HG03108 (cell line): ENCODE measurements around the gene UBTD1.
"Not testable (repeated sequence)": the region's sequence is repeated elsewhere in the genome, so short reads cannot be mapped to it uniquely, and the experiment has no call there.

Source experiments
- ATAC-seq: cut with Tn5 transposase; IDR thresholded peaks from one replicate; pipeline ENCODE4 v1.9.1; 2021; ENCODE audit warnings: moderate library complexity; ENCODE audit not compliant: unreplicated experiment

Gene UBTD1

DNA sequence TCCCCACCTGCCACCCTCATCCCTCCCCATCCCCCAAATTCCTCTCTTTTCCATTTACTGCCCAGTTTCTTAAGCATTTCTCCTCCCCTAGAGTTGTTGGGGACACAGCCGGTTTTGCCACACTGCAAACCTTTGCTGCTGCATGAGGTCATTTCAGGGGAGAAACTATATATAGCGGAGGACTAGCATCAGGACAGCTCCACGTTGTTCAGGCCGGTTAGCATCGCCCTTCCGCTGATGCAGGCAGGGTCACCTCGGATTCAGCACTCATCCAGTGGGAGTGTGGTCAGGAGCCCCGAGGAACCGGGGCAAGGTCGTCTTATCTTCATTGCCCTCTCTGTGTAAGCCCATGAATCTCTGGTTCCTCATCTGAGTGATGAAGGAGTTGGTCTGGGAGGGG lies 15.6 kb downstream of the UBTD1 start:
- no peak for ATAC-seq

DNA sequence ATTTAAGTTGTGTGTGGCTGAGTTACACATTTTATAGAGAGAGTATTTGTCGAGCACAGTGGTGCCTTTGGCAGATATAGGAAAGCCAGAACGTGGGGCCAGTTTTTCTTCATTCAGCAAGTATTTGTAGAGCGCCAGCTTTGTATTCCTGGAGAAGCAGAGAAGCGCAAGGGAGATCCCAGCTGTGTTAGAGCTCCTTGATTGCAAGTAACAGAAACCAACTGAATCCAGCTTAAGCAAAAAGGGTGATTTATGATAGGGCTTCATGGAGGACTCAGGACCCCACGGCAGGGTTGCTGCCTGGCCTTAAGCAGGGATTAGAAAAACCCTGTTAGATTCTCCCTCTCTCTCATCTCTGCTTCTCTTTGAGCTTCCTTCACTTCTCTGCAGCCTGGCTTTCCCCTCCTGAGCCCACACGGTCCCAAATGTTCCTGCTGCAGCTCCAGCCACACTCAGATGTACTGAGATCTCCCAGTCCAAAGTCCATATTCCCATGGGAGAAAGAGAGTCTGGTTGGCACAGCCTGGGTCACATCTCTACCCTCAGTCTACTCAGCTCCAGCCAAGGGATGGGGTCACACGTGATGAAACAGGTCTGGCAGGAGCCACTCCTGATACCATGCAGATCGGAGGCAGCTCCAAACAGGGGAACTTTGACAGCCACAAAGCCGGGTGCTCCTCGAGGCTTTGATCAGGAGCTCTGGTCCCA lies 16.7 kb downstream of the UBTD1 start:
- no peak for ATAC-seq

DNA sequence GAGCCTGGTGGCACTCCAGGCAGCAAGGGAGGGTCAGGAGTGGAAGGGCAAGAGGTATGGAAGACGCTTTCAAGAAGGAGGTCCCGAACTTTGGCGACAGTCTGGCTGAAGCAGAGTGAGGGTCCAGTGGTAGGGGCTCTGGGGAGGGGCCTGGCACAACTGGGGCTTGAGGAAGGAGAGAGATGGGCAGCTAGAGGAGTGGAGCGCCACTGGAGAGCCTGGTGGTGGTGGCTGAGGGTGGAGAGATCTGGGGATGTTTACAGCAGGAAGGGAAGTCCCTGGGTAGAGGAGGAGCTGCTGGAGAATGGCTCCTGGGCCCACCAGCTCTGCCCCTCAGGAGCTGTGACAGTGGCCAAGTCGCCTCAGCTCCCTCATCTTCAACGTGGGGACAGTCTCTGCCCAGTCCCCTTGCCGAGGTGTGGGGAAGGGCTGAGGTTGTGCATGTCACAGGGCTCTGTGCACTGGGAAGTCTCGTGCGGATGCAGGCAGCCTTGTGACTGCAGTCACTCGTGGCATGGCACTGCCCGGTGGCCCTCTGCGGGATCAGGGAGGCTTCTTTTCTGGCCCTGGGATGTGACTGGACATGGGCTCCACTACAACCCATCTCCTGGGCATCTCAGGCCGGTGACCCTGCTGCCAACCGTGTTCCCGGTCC lies 18.5 kb downstream of the UBTD1 start:
- ATAC-seq = no peak

DNA sequence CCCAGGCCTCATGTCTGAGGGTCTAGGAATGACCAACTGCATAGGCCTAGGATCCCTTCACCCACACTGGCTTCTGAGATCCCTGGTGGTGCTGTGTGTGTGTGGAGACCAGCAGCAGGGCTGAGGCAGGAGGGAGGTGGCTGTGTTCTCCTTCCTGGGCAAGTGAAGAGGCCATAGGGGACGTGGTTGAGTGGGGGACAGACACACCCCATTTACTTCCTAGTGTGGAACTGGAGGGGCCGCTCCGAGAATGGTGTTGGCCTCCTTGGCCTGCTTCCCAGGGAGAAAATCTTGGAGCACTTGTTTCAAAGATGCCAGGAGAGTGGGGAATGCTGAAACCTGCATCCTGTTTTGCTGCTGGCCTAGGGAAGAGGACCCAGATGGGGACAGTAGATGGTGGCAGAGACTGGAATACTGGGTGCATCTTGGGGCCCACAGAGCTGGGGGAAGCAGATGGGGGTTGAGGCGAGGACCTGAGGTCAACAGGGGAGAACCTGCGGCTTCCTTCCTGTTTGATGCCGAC lies 19.1 kb downstream of the UBTD1 start:
- ATAC-seq = no peak

DNA sequence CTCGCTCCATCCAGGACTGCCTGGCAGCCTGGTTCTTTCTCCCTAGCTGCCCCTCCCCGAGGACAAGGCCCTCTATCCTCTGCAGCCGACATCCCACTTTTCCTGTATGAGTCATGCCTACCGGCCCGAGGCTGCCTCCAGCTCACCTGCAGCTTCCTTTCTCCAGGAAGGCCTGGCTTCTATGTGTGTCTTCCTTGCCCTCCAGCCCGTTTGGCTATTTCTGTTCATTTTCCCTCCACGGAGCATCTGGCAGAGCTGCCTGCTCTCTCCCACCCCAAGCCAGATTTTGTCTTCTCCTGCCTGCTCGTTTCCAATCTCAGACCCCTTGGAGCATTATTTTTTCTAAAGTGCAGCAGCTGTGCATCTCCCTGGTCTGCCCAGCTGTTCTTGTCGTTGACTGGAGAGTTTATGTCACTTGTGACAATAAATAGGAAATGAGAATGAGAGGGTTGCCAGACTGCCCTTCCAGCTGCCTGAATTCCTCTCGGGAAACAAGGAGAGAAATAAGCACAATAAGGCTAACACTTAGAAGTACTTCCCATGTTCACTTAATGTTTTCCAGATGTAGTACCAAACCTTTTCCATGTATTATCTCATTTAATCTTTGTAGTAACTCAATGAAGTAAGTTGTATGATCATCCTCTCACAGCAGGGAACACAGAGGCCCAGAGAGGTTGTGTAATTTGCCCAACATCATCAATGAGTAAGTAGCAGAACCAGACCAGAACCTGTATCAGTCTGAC lies 19.7 kb downstream of the UBTD1 start:
- no peak for ATAC-seq

DNA sequence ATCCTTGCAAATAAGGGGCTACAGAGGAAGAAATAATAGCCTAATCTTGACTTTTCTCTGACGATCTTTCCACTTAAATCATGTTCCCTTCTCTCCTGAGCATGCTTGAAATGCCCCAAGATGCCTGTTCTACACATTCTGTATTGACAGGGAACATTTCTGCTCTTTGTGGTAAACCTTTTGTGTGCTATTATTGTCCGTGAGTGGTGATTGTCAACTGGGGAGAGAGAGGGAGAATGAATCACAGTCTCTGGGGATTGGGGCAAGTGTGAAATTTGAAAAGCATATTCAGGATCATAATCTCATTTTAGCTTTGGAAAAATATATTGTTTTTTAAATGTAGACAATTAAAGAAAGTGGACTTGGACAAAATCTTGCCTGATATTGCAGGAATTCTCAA lies 20.6 kb downstream of the UBTD1 start:
- no peak for ATAC-seq

DNA sequence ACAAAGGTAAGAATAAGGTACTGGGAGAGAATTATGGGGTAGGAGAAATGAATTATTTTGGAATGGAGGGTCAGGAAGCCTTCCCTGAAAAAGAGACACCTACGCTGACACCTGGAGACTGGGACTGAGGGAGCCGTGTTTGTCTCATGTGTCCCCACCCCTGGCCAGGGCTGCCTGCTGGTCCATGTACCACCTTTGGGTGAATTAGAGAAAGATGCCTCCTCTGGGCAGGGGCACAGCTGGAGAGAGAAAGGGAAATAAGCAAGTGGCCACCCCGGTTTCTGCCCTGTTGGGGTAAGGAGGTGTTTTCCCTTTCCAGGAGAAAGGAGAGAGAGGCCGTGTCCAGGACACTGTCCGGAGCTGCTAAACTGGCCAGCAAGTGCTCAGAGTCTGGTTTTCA lies 21.8 kb downstream of the UBTD1 start:
- no peak for ATAC-seq

DNA sequence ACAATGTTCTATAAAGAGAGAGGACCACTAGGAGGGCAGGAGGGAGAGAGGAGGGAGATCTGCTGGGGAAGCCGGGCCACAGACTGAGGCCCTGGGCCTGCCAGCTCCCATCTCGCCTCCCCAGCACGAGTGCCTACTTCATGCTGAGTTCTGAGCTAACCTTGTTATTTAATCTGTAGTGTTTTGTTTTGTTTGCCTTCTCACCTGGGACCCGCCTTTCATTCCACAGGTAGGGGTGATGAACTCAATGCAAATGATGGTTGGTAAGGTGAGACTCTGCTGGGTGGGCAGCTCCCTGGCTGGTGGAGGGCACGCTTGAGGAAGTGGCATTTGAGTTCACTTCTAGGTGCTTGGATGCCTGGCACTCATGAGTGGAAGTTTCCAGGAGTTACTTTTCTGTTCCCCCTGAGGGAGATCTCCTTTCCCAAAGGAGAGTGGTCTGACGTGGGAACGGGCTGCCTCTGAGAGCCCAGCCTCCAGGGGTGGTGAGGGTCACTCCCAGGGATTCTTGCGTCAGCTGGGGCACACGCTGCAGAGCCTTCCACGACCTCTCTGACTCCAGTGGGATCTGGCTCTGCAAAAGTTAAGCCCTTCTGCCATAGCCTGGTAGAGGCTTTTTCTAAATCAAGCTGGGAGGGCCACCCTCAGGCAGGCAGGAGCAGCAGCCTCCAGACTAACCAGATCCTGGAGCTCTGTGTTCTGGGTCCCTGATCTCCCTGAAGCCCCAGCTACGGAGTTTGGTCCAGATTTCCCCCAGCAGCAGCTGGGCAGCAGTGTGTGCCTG lies 22.4 kb downstream of the UBTD1 start:
- no peak for ATAC-seq

DNA sequence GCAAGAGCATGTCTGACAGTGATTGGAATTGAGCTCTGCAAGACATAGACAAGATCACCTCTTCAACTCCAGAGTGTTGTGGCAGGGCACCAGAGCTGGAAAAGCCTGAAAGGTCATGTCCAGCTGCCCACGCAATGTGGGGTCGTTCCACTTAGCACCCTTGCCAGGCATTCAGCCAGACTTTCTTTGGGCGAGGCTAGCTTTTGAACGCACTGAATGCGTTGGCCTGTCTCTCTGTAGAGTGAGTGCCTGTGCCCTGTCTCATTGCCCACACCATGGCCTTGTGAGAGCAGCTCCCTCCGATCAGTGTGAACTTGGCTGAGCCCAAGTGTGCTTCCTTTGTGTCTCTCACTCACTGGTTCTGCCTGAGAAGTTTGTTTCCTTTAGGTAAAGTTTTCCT lies 23.3 kb downstream of the UBTD1 start:
- no peak for ATAC-seq

DNA sequence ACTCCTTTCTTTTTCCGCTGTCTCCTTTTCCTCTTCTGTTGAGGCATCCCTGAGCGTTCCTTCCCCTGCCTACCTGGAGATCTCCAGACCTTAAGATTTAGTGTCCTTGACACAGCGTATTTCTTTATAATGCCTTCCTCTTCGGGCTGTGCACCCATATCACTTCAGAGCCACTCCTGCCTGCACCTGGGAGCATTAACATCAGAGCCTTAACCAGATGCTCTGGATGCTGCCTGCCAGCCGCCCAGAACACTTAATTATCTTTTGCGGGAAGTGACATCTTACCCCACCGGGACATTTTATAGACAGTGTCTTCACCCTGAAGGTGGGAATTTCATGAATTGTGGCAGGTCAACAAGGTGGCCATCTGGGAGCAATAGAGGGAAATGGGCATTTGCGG lies 24.2 kb downstream of the UBTD1 start:
- no peak for ATAC-seq

DNA sequence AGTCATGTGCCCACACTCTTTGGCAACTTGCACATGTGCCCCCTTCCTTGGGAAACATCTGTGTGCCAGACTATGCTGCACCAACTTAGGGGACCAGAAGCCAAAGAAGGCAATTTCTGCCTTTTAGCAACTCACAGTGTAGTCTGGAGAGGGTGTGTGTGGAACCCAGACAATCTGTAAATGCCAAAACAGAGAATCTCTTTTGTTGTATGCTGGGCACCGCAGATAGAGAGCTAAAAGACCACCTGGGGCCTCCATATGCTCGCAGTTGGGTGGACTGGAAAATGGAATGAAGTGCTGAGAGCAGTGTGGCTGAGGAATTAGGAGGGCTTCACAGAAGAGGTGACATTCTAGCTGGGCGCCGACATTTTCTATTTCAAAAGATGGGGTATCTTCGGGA lies 26.4 kb downstream of the UBTD1 start:
- ATAC-seq = no peak

DNA sequence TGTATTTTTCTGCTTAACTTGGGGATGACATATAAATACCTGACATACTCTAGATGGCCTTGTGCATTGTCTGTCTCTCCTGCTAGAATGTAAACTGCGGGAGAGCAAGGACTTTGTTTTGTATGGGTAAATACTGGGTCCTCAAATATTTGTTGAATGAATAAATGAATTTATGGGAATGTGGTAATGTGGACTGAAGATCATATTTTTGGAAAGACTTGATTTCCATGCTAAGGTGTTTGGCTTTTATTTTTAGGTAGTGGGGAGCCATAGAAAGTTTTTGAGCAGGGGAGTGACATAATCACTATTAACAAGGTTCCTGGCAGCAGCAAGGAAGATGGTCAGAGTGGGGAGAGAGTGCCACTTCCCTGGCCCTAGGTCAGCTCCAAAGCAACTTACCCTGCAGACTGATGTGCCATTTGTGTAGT lies 27.0 kb downstream of the UBTD1 start:
- ATAC-seq = no peak

DNA sequence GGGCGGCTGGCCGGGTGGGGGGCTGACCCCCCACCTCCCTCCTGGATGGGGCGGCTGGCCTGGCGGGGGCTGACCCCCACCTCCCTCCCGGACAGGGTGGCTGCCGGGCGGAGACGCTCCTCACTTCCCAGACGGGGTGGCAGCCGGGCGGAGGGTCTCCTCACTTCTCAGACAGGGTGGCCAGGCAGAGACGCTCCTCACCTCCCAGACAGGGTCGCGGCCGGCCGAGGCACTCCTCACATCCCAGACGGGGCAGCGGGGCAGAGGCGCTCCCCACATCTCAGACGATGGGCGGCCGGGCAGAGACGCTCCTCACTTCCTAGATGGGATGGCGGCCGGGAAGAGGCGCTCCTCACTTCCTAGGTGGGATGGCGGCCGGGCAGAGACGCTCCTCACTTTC lies 30.2 kb downstream of the UBTD1 start:
- not testable (repeated sequence) for ATAC-seq

DNA sequence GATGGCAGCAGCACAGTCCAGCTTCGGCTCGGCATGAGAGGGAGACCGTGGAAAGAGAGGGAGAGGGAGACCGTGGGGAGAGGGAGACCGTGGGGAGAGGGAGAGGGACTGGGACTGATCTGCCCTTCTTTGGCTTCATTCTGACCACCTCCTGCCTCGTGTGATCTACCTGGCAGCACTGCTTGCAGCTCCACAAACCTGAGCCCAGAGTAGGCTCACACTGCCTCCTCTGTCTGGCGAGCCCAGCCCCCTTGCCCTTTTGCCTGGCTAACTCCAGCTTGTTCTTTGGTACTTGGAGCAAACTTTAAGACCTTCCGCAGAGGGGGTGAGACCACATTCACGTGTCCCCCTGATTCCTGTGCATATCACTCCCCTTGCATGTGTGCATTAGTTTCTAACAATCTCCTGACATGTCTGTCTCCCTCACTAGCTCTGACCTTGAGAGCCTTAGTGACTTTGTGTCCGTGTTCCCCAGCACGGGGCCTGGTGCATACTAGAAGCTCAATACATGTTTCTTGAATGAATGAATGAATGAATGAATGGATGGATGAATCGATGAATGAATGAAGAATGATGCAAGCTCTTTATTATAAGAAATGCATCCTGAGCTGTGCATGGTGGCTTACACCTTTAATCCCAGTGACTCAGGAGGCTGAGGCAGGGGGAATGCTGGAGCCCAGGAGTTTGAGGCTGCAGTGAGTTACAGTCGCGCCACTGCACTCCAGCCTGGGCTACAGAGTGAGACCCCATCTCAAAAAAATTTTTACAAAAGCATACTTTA lies 31.2 kb downstream of the UBTD1 start:
- ATAC-seq = no peak

DNA sequence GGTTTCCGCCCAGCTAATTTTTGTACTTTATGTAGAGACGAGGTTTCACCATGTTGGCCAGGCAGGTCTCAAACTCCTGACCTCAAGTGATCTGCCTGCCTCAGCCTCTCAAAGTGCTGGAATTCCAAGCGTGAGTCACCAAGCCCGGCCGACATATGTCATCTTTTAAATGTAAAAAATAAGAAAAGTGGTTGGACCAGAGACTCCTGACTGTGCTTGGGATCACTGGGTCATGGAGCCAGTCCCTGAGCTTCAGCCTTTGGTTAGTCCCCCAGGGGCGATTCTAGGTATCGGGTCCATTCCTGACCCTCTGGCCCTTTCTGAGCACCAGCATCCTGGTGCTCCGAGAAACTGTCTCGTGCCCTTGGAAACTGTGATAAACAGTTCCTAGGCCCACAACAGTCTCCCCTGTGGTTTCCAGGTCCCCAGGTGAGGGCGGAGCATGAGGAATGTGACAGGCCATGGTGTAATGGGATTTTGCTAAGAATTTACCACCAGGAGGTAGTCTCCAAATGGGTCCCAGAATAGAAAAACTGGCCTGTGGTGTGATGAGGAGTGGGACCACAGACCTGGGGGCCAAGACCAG lies 32.8 kb downstream of the UBTD1 start:
- no peak for ATAC-seq

DNA sequence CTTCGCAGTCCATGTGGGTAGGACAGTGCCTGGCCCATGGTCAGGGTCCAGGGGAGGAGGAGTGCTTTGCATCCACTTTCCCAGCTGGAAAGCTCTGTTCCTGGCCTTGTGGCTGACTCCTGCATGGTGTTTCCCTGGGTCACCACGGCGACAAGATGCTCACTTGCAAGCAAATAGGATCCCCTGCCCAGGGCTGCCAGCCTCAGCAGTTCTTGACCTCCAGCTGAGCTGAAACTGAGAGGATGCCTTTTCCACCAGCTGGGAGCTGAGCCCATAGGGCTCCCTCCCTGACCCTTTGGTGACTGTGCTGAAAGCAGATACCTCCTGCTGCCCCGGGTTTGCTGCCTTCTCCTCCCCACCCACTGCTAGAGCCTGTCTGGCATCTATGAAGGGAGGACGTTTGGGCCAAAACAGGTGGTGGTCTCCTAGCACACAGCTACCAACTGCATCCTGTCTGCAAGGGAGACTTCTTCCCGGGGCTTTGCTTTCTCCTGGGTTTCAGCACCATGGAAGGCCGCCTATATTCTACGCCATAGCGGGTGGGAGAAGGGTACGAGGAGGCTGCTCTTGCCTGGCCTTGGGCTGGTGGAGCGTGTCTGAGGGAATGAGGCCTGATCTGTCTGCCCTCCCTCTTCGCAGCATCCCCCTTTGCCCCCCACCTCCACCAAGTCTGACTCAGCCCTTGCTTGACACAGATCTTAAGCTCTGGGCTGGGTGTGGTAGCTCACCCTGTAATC lies 34.4 kb downstream of the UBTD1 start:
- no peak for ATAC-seq

DNA sequence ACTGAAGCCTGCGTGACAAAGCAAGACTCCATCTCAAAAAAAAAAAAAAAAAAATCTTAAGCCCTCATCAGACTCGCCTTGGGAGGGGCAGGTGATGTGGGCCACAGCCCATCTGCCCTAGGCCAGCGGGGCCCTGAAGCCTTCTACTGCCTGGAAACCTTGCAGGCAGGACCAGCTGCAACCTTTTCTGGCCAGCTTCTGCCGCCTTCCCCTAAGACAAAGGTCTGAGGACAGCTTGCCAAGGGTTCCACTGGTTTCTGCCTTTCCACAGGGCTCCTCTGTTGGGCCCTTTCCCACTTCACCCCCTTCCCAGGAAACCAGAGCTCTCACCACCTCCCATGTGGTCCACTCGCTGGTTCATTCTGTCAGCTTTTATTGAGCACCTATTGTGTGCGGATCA lies 35.2 kb downstream of the UBTD1 start:
- ATAC-seq = no peak

DNA sequence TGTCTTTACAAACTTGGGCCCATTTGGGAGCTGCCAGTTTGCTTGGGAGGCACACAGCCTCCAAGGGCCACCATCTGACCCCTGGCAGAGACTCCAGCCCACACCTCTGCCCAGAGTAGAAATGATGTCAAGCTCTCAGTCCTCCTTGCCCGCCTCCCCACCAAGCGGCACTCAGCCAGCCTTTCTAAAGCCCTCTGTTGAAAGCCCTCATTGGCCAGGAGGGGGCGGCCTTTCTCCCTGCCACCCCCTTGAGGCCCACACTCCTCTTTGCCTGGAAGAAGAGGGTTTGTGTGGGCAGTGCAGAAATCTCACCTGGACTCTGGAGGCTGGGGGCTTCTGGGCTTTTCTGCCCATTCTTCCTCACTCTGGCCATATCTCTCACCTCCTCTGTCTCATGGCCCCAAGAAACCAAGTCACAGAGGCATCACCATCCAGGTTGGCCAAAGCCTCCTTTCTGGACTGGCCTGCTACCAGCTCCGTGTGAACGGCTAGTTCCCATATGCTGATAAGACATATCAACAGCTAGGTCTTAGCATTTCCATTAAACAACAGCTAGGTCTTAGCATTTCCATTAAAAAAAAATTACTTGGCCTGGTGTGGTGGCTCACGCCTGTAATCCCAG lies 36.1 kb downstream of the UBTD1 start:
- ATAC-seq = no peak
